GM21360 (cell line): ENCODE data around the gene CTAGE1.

Experiments used
- ATAC-seq: cut with Tn5 transposase; IDR thresholded peaks from one replicate; pipeline ENCODE4 v1.9.1; 2021; ENCODE audit warnings: mild to moderate bottlenecking, moderate library complexity; ENCODE audit not compliant: unreplicated experiment

Gene CTAGE1

GRCh38 chr18:22439447-22439846, 21.7 kb upstream of the CTAGE1 start:
- ATAC-seq: no peak

DNA sequence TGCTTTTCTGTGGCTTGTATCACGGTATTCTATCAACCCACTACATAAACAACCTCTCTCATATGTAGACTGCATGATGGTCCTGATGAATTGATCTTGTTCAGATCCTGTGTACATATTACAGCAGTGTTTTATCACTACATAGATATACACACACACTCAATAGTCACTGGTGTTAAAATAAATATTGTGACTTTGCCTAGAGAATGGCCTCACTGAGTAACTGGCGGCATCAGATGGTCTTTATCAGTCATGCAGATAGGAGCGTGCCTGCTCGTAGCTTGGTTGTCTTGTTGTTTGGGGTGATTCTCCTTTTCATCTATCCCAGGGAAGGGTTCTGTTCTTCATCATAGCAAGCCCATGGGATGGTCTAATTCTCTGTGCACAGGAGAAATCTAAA, 18.4 kb upstream of the CTAGE1 start:
- no peak for ATAC-seq

- ATAC-seq: no peak
These were observed 17.4 kb upstream of the CTAGE1 start for GRCh38 chr18:22434973-22435608.

- no peak for ATAC-seq
These were observed 16.2 kb upstream of the CTAGE1 start for GRCh38 chr18:22433956-22434355.

DNA sequence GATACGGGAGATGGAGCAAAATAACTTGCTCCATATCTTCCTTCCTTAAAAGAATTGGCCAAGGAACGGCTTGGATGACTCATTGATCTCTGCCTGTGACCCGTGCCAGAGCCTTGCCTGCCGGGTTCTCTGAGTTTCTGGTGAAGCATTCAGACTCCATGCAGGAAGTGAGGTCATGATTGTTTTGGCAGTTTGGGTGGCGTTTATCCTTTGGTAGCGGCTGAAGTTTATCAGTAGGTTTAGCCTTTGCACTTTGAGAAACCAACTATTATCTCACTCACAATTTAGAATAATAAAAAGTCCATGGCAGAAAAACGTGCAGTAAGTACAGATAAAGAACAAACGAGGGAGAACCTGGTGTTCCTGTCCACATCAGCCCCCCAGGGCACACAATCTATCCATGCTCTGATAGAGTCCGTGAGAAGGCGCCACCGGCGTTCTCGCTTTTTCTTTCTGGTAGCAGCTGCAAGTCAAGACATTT, 15.0 kb upstream of the CTAGE1 start:
- ATAC-seq: no peak

GRCh38 chr18:22429564-22429963, 11.8 kb upstream of the CTAGE1 start:
- no peak for ATAC-seq

DNA sequence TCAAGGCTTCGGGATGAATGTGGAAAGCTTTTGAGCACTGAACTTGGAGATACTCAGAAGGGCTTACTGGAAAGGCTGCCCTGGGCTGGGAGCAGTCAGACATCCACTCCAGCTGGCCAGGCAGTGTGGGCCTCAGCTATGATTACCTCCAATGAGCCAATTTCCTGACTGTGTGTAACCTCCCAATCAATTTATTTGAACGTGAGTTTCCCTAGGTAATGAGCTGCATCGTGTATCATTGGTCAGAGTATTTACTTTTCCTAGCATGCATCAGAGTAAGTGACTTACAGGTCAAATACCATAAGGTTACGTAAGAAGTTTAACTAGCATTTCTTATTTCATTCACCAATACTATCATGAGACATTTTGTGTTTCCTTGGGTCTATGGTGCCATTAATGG, 11.0 kb upstream of the CTAGE1 start:
- ATAC-seq: no peak

DNA sequence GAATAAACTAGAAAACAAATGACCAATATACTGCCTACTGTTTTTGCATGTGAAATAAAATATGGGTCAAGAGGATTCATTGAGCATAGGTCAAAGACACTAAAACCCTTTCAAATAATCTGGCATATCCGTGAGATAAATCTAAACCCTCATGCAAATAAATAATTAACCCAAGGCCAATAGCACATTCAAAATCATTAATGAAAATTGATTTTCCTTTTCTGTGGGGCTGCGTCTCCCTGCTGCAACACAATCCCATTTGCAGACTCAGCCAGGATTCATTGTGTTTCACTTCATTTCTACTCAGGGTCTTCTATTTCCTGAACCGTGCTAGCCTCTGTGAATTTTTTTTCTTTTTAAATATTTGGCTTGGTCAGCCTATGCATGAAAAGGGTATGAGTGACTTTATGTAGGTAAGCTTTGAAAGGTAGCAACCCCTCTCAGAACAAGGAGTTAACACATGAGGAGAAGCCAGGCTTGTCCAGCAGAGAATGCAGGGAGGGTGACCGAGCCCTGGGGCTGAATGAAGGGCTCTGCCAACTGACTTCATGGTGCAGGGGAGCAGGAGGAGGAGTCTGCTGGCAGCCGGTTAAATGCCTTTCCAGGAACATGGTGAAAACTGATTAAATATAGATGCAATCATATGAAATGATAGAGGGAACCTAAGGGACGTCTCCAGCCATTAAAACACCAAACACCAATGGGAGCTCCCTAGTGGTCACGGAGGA, 10.3 kb upstream of the CTAGE1 start:
- ATAC-seq: no peak

GRCh38 chr18:22424565-22424963, 6.8 kb upstream of the CTAGE1 start:
- ATAC-seq: no peak

DNA sequence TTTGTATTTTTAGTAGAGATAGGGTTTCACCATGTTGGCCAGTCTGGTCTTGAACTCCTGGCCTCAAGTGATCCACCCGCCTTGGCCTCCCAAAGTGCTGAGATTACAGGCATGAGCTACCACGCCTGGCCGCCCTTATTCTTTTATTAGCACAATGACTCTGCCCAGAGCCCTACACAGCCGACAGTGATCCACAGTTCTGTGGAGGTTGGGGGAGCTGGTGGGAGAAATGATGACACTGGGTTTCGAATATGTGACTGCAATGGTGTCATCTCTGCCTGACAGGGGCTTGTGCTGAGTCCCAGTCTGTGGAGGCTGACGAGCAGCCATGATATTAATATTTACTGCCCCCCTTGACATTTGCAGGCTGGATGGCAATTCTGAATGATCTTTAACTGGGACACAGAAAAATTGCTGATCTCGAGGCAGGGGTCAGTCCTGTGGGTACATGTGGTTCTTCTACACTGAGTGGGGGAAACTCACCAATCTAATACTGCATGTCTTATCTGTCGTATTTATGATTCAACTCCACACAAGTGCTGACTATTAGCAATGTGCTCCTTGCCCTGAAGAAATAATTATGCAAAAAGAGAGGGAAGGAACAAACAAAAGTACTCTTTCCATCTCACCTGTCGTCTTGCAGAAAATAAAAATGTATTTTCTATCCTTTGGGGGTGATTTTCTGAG, 6.3 kb upstream of the CTAGE1 start:
- no peak for ATAC-seq

DNA sequence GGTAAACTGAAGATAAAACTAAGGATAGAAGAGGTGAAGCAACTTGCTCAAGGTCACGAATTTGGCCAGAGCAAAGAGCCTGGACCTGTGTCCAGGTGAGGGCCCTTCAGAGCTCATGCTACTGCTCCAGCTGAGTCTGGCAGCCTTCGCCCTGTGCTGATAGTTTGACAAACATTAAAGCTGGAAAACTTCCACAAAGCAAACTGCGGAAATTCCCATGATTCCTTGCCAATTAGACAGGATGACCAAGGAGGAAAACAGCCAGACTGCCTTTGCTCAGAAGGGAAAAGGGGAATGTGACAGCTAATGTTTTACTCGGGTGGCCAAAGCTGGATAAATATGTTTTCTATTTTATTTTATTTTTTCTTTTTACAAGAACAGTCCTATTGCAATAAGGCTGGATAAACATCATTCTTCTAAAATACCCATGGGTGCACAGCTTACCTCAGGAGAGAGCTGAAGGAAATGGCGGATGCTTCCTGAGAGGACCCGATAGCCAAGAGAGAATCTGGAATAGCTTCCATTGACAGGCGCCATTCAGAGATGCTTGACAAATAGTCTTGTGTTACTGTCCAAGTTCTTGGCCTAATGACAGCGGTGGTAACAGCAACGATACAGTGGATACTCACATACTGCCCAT, 5.3 kb upstream of the CTAGE1 start:
- ATAC-seq: no peak

DNA sequence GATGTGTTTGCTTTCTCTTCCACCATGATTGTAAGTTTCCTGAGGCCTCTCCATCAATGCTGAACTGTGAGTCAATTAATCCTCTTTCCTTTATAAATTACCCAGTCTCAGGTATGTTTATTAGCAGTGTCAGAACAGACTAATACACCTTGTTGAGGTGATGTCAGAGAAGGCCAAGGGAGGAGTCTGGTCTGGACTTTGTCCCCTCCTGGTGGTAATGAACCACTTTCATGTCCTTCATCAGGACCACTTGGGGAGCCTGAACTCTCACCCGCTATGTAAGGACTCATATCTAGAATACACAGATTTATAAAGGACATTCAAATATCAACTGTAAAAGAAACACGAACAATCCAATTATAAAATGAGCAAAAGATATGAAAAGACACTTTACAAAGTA, 2.9 kb upstream of the CTAGE1 start:
- ATAC-seq: no peak

DNA sequence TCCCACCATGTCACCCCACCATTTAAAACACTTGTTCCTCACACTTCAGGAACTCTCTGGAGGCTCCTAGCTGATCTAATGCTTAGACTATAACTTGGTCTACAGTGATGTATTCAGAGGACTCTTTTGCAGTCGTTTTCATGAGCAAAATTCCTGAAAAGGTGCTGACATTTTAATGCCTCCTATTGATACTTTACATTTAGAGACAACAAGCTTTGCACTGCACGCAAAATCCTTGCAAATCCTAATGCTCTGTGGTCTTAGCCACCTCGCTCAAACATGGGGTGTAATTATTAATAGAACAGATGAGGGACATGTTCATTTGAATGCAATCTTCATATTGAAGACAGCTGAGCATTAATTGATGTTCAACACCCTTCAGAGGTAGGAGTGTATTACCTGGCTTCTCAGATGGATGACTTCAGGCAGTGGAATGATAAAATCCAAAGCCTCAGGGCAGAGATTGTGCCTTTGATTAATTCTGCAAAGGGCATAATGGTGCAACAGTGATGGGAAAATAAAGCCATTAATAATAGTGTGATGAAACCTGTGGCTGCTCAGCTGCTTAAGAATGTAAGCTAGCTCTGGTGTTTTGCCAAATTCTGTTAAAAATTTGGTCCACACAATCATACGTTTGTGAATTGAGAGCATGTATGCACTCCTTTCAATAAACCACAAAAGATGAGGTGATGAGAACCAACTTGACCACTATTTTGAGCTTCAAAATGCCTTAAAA, 5.4 kb downstream of the CTAGE1 start:
- no peak for ATAC-seq

- no peak for ATAC-seq
These were observed 6.3 kb downstream of the CTAGE1 start for GRCh38 chr18:22411446-22411845.

DNA sequence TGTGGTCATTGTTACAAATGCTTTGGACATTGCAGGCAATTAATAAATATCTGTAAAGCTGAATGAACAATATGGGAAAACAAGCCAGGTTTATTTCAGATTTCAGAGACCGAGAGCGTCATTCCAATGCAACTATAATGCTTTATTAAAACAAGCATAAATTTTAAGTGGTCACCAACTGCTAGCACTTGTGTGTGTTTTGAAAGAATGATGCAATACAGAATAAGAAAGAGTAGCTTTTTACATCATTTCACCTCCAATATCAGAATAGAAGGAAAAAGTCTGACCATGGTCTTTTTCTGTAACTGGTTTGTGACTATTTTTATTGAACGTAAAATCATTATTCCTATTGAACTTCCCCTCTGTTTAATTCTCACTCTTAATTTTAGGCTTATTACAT, 7.6 kb downstream of the CTAGE1 start:
- ATAC-seq: no peak

DNA sequence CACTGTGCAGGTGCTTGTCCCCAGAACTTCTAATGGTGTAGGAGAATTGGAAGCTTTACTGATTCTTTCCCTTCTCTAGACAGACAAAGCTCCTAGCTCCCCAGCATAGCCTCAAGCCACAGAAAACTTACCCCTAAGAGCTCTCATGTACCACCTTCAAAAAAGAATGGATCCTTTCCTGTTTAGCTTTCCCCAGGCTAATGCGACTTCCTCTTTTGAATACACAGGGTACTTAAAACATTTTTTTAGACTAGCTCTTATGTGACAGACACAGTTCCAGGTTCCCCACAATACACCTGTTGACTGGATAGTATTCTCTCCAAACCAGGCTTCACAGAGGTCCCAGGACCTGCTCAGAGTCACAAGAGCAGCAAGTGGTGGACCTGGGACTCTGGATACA, 8.3 kb downstream of the CTAGE1 start:
- ATAC-seq: no peak

- ATAC-seq: no peak
These were observed 9.7 kb downstream of the CTAGE1 start for GRCh38 chr18:22408059-22408458.

- ATAC-seq: no peak
These were observed 12.6 kb downstream of the CTAGE1 start for GRCh38 chr18:22405142-22405541.

DNA sequence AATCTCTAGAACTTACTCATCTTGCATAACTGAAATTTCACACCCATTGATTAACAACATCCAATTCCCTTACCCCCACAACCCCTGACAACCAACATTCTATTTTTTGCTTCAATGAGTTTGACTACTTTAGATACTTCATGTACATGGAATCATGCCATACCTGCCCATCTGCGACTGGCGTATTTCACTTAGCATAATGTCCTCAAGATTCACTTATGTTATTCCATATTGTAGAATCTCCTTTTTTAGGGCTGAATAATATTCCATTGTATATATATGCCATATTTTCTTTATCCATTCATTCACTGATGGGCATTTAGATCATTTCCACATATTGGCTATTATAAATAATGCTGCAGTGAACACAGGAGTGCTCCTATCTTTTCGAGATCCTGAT, 13.8 kb downstream of the CTAGE1 start:
- no peak for ATAC-seq

DNA sequence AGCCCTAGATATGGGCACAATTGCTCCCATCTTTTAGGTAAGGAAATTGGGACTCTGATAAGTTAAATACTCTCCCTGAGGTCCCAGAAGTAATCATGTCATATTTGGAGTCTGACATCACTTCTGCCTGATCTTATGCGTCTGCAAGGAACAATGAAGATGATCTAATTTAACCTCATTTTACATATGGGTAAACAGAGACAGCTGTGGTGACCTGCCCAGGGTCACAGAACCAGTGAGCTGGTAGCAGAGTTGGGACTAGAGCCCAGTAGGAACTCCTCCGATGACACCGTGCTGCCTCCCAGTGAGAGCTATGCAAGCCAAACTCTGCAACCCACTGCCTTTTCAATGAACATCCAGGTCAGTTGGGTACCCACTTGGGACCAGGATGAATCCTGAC, 17.8 kb downstream of the CTAGE1 start:
- ATAC-seq: no peak

GRCh38 chr18:22398464-22398863, 19.3 kb downstream of the CTAGE1 start:
- no peak for ATAC-seq
